ENCODE measurements around the gene FOXO3.
"Not testable (repeated sequence)": the region's sequence is repeated elsewhere in the genome, so short reads cannot be mapped to it uniquely, and the experiment has no call there.

The FOXO3 gene

GRCh38 chr6:108560463-108561308 lies at the start of gene FOXO3:
FOXO3 (plus strand) TSS chr6:108560917; CDS start chr6:108561209, 292 bp downstream.
- DNase-seq (ENCODE audit: low spot score), result peak; percentile 87

DNA sequence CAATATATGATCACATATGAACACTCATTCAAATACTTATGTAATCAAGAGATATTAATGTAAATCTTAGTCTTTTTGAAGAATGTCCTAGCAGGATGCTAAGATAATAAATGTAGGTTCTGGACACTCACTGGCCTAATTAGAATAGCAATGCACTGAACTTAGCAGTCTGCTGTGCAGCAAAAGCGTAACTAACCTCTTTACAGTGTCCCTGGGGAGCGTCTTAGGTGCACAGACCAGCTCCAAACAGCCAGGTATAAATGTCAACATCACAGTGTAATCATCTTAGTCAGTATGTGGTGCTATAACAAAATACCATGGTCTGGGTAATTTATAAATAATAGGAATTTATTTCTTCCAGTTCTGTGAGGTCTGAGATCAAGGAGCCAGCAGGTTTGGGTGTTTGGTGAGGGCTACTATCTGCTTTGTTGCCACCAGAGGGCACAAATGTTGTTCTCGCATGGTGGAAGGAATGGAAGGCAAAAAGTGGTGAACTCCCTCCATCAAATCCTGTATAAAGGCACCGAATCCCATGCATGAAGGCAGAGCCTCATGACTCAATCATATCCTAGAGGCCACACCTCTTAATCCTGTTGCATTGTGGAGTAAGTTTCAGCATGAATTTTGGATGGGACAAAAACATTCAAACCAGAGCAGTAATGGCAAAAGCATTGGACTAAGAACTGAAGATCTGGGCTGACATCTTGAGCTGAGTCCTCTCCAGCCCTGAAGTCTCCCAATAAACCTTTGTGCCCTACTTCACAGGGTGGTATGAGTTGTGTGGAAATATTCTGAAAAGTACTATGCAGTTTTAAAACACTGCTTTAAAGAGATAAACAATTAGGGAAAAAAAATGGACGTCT lies 41.8 kb upstream of the FOXO3 start:
- DNase-seq (ENCODE audit: low spot score), result peak; percentile 57

GRCh38 chr6:108521616-108522107 lies 39.1 kb upstream of the FOXO3 start:
- DNase-seq (ENCODE audit: low spot score), result no peak

DNA sequence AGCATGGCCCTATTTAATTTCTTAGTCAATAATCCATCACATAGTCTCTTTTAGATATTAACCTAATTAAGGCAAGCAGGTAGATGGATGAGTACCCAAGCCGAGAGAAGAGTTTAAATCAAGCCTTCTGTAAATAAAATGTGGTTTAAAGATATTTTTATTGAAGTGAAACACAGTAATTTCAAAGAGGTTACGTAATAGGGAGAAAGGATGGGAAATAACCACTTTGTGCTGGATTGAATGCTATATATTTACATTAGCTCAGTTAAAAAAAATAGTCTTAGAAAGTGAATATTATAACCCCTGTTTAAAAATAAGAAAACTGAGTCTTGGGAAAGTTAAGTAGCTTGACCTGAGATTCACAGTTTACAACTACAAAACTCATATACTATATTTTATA lies 37.0 kb upstream of the FOXO3 start:
- no peak for DNase-seq (ENCODE audit: low spot score)

GRCh38 chr6:108524528-108525248 lies 36.0 kb upstream of the FOXO3 start:
- DNase-seq (ENCODE audit: low spot score), result no peak

- peak; percentile 69 for DNase-seq (ENCODE audit: low spot score)
Observed at GRCh38 chr6:108526739-108527174, 34.0 kb upstream of the FOXO3 start.

GRCh38 chr6:108528878-108529277 lies 31.8 kb upstream of the FOXO3 start:
- no peak for DNase-seq (ENCODE audit: low spot score)

GRCh38 chr6:108531332-108531731 lies 29.4 kb upstream of the FOXO3 start:
- DNase-seq (ENCODE audit: low spot score), result no peak

GRCh38 chr6:108535114-108535742 lies 25.5 kb upstream of the FOXO3 start:
- no peak for DNase-seq (ENCODE audit: low spot score)

DNA sequence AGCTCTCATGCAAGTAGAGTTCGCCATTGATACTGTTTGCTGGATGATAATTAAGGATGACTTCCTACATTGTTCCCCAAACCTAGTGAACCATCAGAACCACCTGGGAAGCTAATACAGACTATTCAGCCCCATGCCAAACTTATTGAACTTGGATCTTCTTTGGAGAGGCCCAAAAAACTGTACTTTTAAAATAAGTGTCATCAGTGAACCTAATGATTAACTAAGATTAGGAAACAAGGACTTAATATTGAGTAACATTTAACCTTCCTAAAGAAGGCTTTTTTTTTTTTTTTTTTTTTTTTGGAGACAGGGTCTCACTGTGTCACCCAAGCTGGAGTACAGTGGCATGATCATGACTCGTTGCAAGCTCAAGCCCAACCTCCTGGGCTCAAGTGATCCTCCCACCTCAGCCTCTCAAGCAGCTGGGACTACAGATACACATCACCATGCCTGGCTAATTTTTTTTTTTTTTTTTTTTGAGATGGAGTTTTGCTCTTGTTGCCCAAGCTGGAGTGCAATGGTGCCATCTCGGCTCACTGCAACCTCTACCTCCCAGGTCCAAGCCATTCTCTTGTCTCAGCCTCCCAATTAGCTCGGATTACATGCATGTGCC lies 24.7 kb upstream of the FOXO3 start:
- DNase-seq (ENCODE audit: low spot score), result not testable (repeated sequence)

DNA sequence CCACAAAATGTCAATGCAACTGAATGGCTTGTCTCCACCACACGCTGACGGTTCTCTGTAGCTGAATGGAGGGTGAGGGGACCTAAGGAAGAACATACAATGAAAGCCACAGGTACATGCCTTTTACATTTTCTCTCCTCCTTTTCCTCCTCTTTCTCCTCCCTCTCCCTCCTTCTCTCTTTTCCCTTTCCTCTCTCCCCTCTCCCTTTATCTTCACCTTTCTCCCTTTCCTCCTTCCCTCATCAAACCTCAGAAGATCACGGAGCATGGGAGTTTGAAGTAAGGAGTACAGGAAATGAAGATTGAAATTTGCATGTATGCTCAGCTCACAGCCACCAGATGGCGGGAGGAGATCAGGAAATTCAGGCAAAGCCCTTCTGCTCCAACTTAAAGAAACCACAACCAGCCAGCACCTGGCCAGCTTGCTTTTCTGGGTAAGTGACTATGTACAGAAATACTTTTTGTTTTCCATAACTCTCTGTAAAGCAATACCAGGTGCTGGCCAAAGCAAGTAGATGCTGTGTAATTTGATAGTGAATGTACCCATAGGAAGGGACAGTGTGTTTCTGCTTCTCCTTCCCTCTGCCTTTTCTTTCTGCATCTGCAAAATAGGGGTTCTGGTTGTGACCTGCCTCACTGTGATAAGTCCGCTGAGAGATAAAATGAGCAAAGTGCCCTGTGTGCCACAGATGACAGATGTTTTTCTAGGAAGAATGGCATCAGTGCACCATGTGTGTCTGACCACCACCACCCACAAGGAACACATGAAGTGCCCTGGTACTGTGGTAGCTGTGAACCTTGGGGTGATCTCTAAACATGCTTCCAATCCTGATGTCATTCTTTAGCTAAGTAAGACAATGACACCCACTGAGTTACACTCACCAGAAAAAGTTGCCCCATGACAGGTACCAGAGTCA lies 18.6 kb upstream of the FOXO3 start:
- DNase-seq (ENCODE audit: low spot score), result peak; percentile 82

DNA sequence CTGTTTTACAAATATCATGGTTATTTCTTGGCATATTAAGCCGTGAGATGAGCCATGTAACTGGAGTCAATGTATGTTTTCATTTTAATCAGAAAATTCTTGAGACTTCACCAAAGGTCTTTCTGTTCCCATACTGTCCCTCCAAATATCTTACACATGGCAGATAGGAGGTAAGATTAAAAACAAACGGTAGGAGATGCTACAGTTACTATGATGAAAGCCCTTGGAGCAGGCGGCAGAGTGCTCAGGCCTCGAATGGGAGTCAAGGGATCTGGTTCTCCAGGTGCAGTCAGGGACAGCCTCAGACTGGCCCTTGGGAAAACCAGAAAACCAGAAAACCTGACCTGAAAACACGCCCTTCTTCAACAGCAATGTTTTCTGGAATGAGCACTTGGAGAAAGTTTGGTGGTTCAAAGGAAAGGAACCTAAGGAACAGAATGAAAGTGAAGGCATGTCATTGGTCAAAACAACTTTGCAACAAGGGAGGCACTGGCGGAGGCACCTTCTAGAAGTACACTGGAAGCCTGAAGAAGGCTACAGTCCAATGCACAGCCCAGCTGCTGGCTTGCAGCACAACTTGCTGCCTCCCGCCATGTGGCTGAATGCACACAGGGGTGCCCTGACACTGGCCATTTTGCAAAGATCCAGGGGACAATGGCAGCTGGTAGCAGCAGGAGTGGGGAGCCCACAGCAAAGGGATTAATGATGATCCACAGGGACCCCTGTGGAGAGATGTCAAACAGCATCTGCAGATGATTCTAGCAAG lies 17.4 kb upstream of the FOXO3 start:
- no peak for DNase-seq (ENCODE audit: low spot score)

DNA sequence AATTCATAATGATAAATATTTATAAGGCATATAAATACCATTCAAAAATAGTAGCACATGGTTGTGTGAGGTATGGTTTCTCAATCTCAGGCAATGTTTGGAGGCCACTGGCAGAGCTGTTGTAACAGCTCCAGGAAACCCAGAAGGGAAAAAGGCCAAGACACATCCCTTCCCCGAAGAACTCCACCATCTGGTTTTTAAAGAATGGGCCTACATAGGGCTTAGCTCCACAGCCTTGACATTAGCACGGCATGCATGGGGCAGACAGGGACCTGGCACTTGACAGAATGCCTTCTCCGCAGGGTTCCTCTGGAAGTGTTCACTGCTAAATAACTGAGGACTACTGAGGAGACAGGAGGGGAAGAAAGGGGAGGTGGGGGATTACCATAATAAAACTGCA lies 16.1 kb upstream of the FOXO3 start:
- no peak for DNase-seq (ENCODE audit: low spot score)

- no peak for DNase-seq (ENCODE audit: low spot score)
Observed at GRCh38 chr6:108546079-108547049, 14.4 kb upstream of the FOXO3 start.

GRCh38 chr6:108549241-108549640 lies 11.5 kb upstream of the FOXO3 start:
- DNase-seq (ENCODE audit: low spot score), result no peak

DNA sequence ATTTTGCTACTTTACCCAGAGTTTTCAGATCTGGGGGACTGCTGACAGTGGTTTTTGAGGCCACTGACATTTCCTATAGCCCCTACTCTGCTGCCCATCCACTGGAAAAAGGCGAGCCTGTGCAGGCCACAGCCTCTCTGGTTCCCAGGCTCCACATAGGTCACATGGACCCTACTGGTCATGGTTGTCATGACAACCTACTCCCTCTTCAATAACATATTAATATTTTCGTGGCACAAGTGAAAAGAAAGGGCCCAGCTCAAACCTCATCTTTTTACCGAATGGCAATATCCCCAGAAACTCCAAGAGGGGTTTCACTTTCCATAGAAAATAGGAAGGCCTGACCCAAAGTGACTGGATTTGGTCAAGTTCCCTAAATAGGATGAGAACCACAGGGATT lies 11.0 kb upstream of the FOXO3 start:
- DNase-seq (ENCODE audit: low spot score), result no peak

GRCh38 chr6:108550256-108550655 lies 10.5 kb upstream of the FOXO3 start:
- no peak for DNase-seq (ENCODE audit: low spot score)

DNA sequence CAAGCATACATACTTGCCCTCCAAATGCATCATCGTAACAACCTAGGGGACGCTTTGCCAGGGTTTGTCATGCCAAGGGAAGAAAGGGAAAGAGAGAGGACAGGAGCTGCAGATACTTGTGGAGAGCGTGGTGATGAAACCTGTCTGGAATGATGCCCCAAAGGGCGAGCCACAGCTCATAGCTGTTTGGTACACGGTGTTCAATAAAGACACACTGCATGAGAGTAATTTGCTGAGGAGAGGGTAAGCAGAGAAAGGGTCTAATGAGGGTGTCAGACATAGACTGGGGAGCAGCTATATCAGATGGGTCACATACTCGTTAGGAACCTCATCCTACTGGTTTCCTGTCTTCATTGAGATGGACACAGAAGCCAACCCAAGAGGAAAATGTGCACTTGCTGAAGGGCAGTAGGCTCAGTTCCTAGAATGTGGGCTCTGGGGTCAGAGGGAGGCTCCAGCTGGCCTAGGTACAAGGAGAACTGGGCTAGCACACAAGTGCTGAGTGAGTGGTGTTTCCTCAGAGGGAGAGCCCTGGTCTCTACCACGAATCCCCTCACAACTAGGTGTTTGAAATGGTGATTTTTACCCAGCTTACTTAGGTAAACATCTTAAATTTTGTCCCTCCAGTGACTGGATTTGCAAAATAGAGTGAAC lies 5.2 kb upstream of the FOXO3 start:
- no peak for DNase-seq (ENCODE audit: low spot score)

All from RKO (cell line).